GM19463 (cell line): ENCODE data around the gene COL5A1.

ENCODE experiments used
- ATAC-seq: cut with Tn5 transposase; IDR thresholded peaks from one replicate; pipeline ENCODE4 v1.9.1; 2021; ENCODE audit warnings: mild to moderate bottlenecking, moderate library complexity; ENCODE audit not compliant: unreplicated experiment

Gene COL5A1

DNA sequence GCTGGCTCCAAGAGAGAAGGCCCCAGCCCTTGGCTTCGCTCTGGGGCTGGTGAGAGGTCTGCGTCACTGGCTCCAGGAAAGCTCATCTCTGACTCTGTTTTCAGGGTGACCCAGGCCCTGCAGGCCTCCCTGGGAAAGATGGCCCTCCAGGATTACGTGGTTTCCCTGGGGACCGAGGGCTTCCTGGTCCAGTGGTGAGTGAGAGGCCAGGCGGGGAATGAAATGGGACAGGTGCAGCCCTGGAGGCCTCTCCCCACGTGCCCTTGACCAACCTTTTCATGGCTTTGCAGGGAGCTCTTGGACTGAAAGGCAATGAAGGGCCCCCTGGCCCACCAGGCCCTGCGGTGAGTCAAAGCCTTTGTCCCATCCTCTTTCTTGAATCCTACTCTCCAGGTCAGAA lies 163.3 kb downstream of the COL5A1 start:
- ATAC-seq = no peak

DNA sequence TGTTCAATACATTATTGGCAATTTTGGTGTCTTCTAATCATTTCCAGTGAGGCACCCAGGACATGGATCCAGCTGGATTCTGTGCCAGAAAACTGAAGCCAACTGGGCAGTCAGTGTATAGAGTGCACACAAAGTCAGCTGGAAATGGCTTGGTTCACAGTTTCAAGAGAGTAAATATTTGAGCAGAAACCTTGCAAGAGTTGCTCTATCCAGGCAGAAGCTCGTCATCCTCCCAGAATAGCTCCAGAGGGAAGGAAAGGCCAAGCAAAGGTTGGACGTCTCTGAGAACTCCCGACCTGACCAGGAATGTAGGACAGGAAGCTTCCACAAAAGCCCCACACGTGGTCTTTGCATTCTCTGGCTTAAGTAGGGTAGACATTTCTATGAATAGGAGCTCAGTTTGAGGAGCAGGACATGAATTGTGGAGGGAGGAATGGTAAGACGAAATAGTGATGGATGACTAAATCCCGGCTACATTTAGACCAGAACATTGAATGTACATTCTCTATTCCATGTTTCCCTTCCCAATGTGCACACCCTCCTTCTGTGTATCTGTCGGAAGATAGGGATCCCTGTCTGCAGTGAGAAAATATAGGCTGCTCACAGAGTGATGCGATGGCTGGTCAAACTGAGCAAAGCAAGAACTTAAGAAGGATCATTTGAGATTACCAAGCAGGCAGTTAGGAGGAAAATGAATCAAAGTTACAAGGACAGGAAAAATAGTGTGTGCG lies 166.3 kb downstream of the COL5A1 start:
- no peak for ATAC-seq

DNA sequence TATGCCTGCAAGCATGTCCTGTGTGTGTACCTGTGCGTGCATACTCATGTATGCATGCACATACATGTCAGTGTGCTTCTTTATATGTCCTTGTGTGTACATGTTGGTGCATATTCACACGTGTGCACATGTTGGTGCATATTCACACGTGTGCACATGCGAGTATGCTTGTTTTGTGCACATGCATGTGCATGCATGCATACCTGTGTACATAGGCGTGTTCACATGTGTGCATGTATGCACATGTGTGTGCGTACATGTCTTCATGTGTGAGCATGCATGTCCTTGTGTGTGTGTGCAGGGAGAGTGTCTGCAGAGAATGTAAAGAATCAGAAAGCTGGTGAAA lies 166.8 kb downstream of the COL5A1 start:
- no peak for ATAC-seq

DNA sequence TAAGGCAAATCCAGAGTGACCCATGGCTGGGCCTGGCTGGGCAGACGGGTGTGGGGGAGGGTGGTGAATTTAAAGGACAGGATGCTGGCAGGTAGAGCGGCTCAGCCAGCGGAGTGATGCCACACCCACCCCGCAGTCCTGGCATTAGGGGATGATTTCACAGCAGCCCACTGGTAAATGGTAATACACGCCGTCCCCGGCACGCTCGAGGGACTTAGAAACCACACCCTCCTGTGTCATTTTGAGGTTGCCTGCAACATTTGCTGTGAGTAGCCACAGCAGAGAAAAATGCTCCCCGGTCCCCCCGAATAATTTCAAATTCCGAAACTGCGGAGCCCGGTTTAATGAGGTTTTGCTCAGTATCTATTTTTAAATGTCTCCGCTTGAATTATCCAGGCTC lies 167.7 kb downstream of the COL5A1 start:
- ATAC-seq = no peak

DNA sequence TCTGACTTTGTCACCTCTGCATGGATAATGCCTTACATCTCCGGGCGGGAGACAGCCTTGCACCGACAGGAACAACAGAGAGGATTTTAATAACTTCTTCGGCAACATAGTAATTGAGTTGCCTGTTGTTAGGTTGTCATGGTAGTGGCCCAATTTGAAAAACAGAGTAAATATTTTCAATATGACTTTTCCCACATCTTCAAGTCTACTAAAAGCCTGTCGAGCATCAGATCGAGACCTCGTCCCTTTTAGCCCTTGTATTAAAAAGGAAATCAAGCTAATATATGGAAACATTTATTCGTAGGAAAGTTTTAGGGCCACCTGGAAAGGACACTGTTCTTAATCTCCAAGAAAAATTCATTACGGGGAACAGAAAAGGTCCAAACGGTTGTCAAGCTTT lies 168.2 kb downstream of the COL5A1 start:
- no peak for ATAC-seq

DNA sequence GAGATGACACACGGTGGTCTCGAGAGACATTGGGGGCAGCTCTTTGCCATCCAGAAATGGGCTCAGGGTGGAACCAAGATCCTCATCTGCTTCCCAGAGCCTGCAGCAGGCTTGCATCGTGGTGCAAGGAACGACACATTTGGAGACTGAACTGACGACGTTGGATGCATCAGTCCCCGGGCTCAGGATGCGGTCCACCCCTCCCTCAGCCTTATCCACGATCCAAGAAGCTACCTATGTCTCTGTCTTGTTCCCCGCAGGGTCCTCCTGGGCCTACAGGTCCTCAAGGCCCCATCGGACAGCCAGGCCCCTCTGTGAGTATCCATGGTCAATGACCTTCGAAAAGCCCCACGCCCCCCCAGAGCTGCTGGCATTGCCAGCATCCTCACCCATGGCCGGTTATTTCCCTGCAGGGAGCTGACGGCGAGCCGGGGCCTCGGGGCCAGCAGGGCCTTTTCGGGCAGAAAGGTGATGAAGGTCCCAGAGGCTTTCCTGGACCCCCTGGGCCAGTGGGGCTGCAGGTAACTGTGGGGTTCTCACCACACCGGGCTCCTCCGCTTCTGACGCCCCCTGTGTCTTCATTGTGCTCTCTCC lies 169.6 kb downstream of the COL5A1 start:
- ATAC-seq = no peak

DNA sequence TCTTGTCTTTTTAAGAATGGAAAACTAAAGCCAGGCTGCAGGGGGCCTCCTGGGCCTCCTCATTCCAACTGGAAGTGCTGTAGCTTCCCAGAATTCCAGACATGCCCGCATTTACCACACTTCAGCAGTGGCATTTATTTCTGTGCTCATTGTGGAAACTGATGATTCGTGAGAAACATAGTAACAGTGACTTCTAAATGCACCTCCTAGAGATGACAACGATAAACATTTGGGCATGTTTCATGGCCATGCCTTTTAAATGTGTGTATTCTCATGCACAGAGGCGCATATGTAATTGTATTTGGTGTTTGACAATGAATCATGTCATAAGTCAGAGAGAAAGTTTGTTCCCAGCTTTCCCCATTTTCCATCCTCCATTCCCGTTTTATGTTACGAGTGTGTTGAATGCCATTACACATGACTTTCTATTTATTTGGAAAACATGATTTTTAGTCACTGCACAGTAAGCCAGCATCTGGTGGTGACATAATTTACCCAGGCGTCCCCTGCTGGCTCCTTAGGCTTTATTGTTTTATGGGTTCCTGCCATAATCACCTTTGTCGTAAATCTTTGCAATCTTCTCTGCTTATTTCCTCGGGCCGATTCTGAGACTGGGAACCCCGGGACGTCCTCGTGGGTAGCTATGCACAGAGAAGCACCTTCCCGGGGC lies 170.2 kb downstream of the COL5A1 start:
- ATAC-seq = no peak

DNA sequence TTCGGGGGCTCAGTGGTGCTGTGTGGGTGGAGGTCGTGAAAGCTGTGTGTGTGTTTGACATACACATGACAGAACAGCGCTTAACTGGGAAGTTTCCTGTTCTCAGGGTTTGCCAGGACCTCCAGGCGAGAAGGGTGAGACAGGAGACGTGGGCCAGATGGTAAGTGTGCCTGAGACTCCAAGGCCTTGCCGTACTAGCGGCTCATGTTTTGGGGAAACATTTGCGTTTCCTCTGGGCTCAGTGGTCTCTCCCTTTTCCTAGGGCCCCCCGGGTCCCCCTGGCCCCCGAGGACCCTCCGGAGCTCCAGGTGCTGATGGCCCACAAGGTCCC lies 170.7 kb downstream of the COL5A1 start:
- no peak for ATAC-seq

DNA sequence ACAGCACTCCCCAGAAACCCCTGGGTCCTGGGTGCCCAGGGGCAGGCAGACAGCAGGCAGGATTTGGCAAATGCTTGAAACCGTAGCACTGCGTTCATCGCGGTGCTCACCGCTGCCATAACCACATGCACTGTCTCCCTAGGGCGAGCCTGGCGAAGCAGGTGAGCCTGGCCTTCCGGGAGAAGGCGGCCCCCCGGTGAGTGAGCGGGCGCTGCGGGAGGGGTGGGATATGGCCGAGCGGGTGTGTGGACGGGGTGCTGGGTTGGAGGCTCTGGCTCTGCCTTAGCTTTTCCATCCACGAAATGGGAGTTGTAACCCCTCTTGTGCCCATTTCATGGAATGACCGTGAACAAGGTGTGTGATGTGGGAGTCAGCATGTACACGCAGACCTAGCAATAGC lies 172.2 kb downstream of the COL5A1 start:
- no peak for ATAC-seq

DNA sequence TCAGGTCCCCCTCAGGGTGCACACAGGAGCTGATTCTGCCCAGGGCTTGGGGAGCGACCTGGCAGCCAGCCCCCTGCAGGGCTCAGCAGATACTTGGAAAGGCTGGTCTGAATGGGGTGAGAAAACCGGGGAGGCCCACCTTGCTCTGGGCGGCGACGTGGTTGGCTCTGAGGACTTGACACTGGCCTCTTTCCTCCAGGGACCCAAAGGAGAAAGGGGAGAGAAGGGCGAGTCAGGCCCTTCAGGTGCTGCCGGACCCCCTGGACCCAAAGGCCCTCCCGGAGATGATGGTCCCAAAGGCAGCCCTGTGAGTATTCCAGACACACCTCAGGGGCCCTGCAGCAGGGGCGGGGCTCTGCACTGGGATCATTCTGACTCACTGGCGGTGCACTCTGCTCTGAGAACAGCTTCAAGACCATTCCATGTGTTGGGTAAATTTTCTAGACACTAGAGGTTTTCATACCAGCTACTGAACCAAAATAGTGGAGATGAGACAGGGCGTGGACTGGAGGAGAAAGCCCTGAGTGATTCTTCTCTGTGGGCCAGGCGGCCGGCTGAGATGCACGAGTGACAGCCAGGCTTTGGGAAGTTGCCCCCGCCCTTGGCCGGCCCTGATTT lies 173.1 kb downstream of the COL5A1 start:
- no peak for ATAC-seq

DNA sequence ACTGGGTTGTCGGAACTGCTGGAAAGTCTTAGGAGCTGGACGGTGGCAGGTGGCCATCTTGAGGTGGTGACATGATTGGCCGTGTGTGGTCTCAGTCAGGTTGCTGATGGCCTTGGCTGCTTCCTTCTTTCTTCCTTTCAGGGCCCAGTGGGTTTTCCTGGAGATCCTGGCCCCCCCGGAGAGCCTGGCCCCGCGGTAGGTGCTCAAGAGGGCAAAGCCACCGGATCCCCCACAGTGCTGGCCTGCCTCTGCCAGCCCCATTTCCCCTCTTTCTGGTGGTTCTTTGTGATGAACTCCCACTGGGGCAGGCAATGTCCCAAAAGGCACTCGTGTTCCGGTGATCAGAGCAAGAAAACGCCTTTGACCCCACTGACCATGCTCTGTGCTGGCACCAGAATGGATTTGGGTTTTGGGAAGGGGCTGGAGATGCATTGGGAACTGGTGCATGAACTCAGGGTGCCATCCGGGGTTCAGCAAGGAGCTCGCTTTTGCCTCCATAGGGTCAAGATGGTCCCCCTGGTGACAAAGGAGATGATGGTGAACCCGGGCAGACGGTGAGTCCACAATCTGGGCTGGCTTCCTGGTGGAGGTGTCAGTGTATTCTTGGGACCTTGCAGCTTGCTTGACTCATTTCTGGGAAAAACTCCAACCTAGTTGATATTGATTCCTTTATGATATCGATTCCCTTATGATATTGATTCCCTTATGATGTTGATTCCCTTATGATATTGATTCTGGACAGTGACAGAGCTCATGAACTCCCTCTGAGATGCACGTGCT lies 174.0 kb downstream of the COL5A1 start:
- no peak for ATAC-seq

DNA sequence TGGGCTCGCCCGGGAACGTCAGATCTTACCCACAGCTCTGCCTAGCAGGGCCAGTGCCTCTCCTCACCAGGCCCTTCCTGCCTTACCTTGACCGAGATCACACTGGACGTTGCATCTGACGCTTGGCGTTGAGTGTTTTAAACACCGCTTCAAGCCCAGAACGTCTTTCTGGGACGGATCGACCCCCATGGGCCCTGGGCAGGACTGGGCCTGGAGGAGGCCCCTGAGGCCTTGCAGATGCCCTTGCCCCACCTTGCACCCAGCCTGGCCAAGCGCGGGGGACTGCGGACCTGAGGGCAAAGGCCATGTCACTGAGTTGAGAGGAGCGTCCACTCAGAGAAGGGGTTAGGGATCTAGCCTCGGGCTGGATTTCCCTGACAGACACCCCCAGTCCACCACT lies 174.7 kb downstream of the COL5A1 start:
- no peak for ATAC-seq

DNA sequence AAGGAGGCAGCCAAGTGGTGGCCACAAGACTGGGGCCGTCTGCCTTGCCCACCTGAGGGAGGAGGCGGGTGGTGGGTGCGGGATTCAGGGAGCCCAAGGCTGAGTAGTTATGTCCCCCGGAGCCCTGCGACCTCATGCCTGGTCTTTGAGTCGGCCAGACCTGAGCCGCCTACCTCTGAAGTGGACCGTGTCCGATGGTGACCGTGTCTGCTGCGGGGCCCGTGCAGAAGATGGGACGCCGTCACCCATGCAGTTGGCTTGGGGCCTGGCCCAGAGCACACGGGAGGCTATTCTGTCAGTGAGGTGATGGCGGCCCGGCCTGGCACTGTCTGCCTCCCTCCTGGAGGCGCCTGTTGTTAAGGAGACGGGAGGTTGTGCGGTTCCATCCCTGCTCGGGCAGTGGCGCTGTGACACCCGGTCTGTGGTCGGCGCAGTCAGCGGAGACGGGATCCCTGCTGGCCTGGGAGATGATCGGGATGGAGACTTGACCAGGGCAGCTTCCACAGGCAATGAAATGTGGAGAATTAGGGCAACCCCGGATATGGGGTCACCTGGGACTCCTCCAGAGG lies 176.5 kb downstream of the COL5A1 start:
- no peak for ATAC-seq

DNA sequence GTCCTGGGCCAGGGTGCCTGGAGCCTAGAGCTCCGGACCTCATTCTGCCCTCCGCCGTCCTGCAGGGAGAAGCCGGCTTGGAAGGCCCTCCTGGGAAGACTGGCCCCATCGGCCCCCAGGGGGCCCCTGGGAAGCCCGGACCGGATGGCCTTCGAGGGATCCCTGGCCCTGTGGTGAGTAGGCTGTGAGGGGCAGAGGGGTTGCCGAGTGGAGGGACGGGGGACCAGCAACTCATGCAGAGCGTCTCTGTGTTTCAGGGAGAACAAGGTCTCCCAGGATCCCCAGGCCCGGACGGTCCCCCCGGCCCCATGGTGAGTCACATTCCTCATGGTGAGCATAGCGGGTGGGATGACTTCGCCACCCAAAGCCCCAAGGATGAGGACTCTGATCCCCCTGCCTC lies 177.0 kb downstream of the COL5A1 start:
- no peak for ATAC-seq

DNA sequence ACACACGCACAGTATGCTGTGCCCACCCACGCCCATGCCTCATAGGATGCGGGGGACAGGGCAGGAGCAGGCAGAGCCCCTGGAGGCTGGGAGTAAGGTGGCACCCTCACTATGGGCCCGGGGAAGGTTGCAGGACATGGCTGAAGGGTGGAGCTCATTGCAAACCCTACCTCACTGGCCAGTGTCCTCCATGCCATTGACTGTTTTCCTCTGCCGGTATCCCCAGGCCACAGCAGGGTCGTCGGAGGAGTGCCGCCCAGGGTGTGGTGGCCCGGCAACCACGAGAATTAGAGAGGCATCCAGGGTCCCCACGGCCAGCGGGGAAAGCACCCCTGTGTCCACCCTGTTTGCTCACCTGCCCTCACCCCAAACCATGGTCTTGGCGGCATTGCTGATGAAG lies 179.3 kb downstream of the COL5A1 start:
- no peak for ATAC-seq

DNA sequence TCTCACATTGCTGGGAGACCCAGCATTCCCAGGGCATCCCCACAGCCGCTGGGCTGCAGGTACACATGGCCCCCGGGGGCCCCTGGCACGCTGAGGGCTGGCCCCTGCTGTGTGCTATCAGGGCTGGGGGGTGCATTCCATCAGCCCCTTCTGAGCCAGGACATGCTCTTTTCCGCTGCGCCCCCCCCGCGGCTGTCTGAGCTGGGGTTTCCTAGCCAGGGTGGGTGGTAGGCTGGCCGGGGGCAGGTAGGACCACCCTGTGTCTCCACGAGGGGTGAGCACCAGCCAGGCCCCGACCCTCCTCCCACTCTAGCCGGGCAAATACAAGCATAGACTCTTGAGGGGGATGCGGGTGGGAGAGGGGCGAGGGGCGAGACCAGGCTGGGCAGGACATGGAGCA lies 180.9 kb downstream of the COL5A1 start:
- no peak for ATAC-seq

DNA sequence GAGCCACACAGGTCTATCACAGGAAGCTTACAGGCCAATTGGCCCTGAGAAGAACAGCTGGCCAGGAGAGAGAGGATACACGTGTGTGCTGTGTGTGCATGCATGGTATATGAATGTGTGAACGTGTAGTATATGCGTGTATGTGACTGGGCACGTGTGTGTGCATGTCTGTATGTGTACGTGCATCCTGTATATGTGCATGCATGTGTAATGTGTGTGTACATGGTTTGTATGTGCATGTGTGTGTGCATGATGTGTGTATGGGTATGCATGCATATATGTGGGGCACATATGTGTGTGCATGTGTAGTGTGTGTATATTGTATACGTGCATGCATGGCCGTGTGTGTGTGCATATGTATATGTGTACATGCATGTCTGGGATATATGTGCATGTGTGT lies 182.0 kb downstream of the COL5A1 start:
- no peak for ATAC-seq

DNA sequence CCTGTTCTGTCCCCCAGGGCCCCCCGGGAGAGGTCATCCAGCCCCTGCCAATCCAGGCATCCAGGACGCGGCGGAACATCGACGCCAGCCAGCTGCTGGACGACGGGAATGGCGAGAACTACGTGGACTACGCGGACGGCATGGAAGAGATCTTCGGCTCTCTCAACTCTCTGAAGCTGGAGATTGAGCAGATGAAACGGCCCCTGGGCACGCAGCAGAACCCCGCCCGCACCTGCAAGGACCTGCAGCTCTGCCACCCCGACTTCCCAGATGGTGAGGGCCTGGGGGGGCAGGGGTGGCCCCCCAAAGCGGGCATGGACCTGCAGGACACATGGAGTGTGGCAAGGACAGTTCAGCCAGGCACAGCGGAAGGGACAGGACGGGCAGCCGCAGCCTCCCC lies 183.0 kb downstream of the COL5A1 start:
- ATAC-seq = no peak

DNA sequence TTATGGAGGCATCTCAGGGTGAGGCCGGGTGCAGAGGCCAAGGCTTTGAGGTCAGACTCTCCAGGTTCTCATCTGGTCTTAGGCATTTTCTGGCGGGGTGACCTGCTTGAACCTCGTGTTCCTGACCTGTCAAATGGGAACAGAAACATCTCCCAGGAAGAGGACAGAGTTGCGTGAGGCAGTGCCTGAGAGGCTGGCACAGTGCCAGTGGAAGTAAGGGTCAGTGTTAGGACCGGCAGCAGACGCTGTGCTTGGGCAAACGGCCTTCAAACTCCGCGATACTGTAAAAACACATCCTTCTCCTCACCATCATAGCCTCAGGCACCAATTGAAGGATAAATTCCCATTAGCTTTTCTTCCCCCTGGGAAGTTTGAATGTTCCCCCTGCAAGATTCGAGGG lies 183.4 kb downstream of the COL5A1 start:
- no peak for ATAC-seq

DNA sequence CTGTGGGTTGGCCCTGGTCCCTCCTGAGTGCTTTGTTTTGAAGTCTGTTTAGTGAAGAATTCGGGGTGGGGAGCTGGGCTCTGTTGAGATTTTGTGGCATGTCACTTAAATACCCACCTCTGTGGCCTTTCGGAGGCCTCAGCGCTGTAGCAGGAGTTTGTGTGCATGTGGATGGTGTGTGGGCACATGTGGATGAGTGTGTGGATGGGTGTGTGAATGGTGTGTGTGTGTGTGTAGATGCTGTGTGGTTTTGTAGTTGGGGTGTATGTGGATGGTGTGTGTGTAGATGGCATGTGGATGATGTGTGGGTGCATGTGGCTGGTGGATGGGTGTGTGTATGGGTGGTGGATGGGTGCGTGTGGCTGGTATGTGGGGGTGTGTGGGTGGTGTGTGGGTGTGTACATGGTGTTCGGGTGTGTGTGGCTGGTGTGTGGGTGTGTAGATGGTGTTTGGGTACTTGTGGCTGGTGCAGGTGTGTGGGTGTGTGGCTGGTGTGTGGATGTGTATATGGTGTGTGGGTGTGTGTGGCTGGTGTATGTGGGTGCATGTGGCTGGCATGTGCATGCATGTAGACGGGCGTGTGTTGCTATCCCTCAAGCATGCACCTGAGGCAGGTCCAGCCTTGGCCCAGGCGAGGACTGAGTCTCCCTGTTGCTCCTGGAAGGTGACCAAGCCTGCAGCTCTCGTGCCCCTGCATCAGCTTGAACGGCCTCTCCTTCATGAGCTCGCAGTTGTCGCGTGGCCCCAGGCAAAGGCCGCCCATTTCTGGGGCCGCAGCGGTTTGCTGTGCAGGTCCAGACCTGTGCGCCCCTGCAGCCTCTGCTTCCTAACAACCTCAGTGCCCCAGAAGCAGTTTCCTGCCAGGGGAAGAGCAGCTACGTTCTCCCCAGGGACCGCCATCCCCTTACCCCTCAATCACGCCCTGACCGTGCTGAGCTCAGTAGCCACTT lies 185.0 kb downstream of the COL5A1 start:
- ATAC-seq = no peak
